Osteoblast (primary cell): ENCODE measurements around the gene NEGR1. TPM values are rescaled to one million over a fixed set of nuclear protein-coding genes. Genes with fewer than 3 reads are reported as not detected.

Experiments used
- DNase-seq: peaks from one replicate; pipeline ENCODE4 v3.0.0; 2011; ENCODE audit warnings: low spot score, mixed read lengths; ENCODE audit not compliant: insufficient read length; ENCODE audit errors: missing footprints
- H2AFZ ChIP-seq: 2 replicates; pipeline ENCODE4 v1.6.0; 2011; ENCODE audit warnings: mild to moderate bottlenecking, low read length
- H3K27ac ChIP-seq: 2 replicates; pipeline ENCODE4 v1.5.1; 2011; ENCODE audit warnings: mild to moderate bottlenecking, low read depth, low read length, moderate library complexity
- H3K27me3 ChIP-seq: 2 replicates; pipeline ENCODE4 v1.6.0; 2012; ENCODE audit warnings: mild to moderate bottlenecking, control low read depth, inconsistent platforms, low read length, moderate library complexity; ENCODE audit not compliant: insufficient read depth
- H3K36me3 ChIP-seq: 2 replicates; pipeline ENCODE4 v1.5.1; 2011; ENCODE audit warnings: mild to moderate bottlenecking, low read length, control low read depth, moderate library complexity; ENCODE audit not compliant: insufficient read depth
- H3K4me1 ChIP-seq: 2 replicates; pipeline ENCODE4 v1.5.1; 2011; ENCODE audit warnings: mild to moderate bottlenecking, low read length, control low read depth, moderate library complexity; ENCODE audit not compliant: insufficient read depth
- H3K4me2 ChIP-seq: 2 replicates; pipeline ENCODE4 v1.6.0; 2011; ENCODE audit warnings: mild to moderate bottlenecking, low read length; ENCODE audit not compliant: insufficient read depth
- H3K4me3 ChIP-seq: fragments of 200-600 bp; sonication (generic); 3 replicates; pipeline ENCODE4 v1.5.1; 2012; ENCODE audit warnings: mild to moderate bottlenecking, low read length, inconsistent platforms; ENCODE audit not compliant: insufficient read depth
- H3K79me2 ChIP-seq: 2 replicates; pipeline ENCODE4 v1.6.0; 2012; ENCODE audit warnings: mild to moderate bottlenecking, low read length, control low read depth, inconsistent platforms; ENCODE audit not compliant: insufficient read depth
- H3K9me3 ChIP-seq: 2 replicates; pipeline ENCODE4 v1.5.1; 2011; ENCODE audit warnings: low read depth, low read length, control low read depth
- H4K20me1 ChIP-seq: 2 replicates; pipeline ENCODE4 v1.6.0; 2012; ENCODE audit warnings: mild to moderate bottlenecking, low read length, control low read depth; ENCODE audit not compliant: insufficient read depth
- CTCF ChIP-seq: IDR thresholded peaks from 2 replicates; pipeline ENCODE4 v1.5.1; 2011; ENCODE audit warnings: mild to moderate bottlenecking, low read depth, low read length, moderate library complexity; ENCODE audit errors: extremely low read depth
- total RNA-seq: library from RNA; depleted of rRNA; stranded (reverse); fragments of >200 nt; gene quantifications from 2 replicates; pipeline ENCODE4 v1.2.3, GENCODE V29; 2012

Gene NEGR1
- total RNA-seq, 1 donor = 18.1 TPM

GRCh38 chr1:71572038-71572437 is 710.3 kb downstream of the NEGR1 start:
- H2AFZ ChIP-seq = no peak overlapping the region
- H3K4me1 ChIP-seq = no peaks in the 10 kb centered on the region
- H3K9me3 ChIP-seq = no peaks in the 10 kb centered on the region
- no peak for TF ChIP-seq CTCF
- no peaks in the 10 kb centered on the region for H3K27me3 ChIP-seq
- no peak overlapping the region for H3K27ac ChIP-seq
- no peaks in the 10 kb centered on the region for H3K36me3 ChIP-seq
- H4K20me1 ChIP-seq = no peaks in the 10 kb centered on the region
- no peak overlapping the region for H3K4me2 ChIP-seq
- no peak overlapping the region for H3K4me3 ChIP-seq
- H3K79me2 ChIP-seq = no peaks in the 10 kb centered on the region
- DNase-seq = no peak

GRCh38 chr1:71566413-71566812 is 715.9 kb downstream of the NEGR1 start:
- Histone ChIP-seq H4K20me1 (no peaks in the 10 kb centered on the region), H3K9me3 (no peaks in the 10 kb centered on the region), H3K79me2 (no peaks in the 10 kb centered on the region), H2AFZ (no peak overlapping the region), H3K4me1 (peaks cover 2% of the 10 kb centered on the region), H3K27me3 (no peaks in the 10 kb centered on the region), H3K36me3 (no peaks in the 10 kb centered on the region), H3K4me2 (no peak overlapping the region), H3K4me3 (no peak overlapping the region), H3K27ac (no peak overlapping the region)
- TF ChIP-seq CTCF = no peak
- DNase-seq = no peak

GRCh38 chr1:71565831-71566230 is 716.5 kb downstream of the NEGR1 start:
- no peak for TF ChIP-seq CTCF
- H3K79me2 ChIP-seq = no peaks in the 10 kb centered on the region
- no peaks in the 10 kb centered on the region for H4K20me1 ChIP-seq
- H3K27ac ChIP-seq = no peak overlapping the region
- no peak overlapping the region for H3K4me2 ChIP-seq
- H3K9me3 ChIP-seq = no peaks in the 10 kb centered on the region
- DNase-seq = no peak
- no peaks in the 10 kb centered on the region for H3K27me3 ChIP-seq
- H2AFZ ChIP-seq = no peak overlapping the region
- H3K4me1 ChIP-seq = peaks cover 7% of the 10 kb centered on the region
- H3K4me3 ChIP-seq = no peak overlapping the region
- H3K36me3 ChIP-seq = no peaks in the 10 kb centered on the region

DNA sequence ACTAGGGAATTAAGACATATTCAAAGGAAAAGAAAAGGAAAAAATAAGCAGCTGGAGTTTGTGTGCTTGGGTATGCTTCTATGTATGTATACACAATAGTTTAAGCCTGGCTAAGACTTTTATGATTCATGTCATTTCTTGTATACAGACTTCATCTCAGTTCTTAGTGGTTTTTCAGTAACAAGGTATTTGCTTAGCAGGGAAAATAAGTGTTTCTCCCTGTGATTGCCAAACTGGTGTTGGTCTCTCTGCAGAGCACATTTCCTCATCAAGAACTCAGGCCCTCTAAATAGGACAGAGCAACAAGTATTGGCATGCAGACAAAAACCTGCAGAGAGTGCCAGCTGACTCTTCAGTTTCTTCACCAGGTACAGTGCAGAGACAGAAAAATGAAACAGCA is 717.1 kb downstream of the NEGR1 start:
- no peak for TF ChIP-seq CTCF
- no peak overlapping the region for H3K4me2 ChIP-seq
- H2AFZ ChIP-seq = no peak overlapping the region
- H3K9me3 ChIP-seq = no peaks in the 10 kb centered on the region
- no peaks in the 10 kb centered on the region for H3K27me3 ChIP-seq
- H3K79me2 ChIP-seq = no peaks in the 10 kb centered on the region
- no peak overlapping the region for H3K27ac ChIP-seq
- H3K36me3 ChIP-seq = no peaks in the 10 kb centered on the region
- peaks cover 11% of the 10 kb centered on the region for H3K4me1 ChIP-seq
- no peak for DNase-seq
- H4K20me1 ChIP-seq = no peaks in the 10 kb centered on the region
- H3K4me3 ChIP-seq = no peak overlapping the region
